Lung (tissue), 12 donors: Measurements from ENCODE around the gene SLC25A45. TPM values are rescaled to one million over a fixed set of nuclear protein-coding genes. Genes with fewer than 3 reads are reported as not detected.

Experiments
- ATAC-seq: fragments of 200-7000 bp; cut with Tn5 transposase; one replicate; pipeline ENCODE4 v1.9.1; 2020; ENCODE audit warnings: moderate number of reproducible peaks; ENCODE audit not compliant: insufficient read depth, low FRiP score
- DNase-seq, 3 donors: peaks; one replicate each; pipeline ENCODE4 v3.0.0-alpha.2; 2013 to 2017
- H3K27ac ChIP-seq, 2 donors: one replicate each; pipeline ENCODE4 v1.5.1; 2013; ENCODE audit warnings: mild to moderate bottlenecking in 2 of 2, moderate library complexity in 2 of 2, control low read depth in 1 of 2, inconsistent platforms in 1 of 2, low read depth in 1 of 2, low read length in 1 of 2
- H3K27me3 ChIP-seq, 3 donors: one replicate each; pipeline ENCODE4 v1.5.1; 2013; ENCODE audit warnings: low read length in 2 of 3; ENCODE audit not compliant: control insufficient read depth in 3 of 3, insufficient read depth in 3 of 3
- H3K36me3 ChIP-seq, 4 donors: one replicate each; pipeline ENCODE4 v1.5.1; 2013; ENCODE audit warnings: low read length in 4 of 4, mild to moderate bottlenecking in 1 of 4, moderate library complexity in 1 of 4; ENCODE audit not compliant: control insufficient read depth in 4 of 4, insufficient read depth in 4 of 4
- H3K4me1 ChIP-seq, 5 donors: one replicate each; pipeline ENCODE4 v1.5.1; 2013; ENCODE audit warnings: low read length in 5 of 5, mild to moderate bottlenecking in 2 of 5, moderate library complexity in 1 of 5; ENCODE audit not compliant: control insufficient read depth in 5 of 5, insufficient read depth in 5 of 5
- H3K4me3 ChIP-seq: one replicate; pipeline ENCODE4 v1.5.1; 2013; ENCODE audit warnings: mild to moderate bottlenecking, control low read depth, moderate library complexity
- H3K9ac ChIP-seq, 2 donors: one replicate each; pipeline ENCODE4 v1.5.1; 2013; ENCODE audit warnings: low read length in 2 of 2, control low read depth in 1 of 2; ENCODE audit not compliant: insufficient read depth in 1 of 2
- H3K9me3 ChIP-seq, 4 donors: one replicate each; pipeline ENCODE4 v1.5.1; 2013; ENCODE audit warnings: low read length in 3 of 4, mild to moderate bottlenecking in 1 of 4, moderate library complexity in 1 of 4; ENCODE audit not compliant: control insufficient read depth in 4 of 4, insufficient read depth in 3 of 4
- CTCF ChIP-seq: IDR thresholded peaks from 2 replicates; pipeline ENCODE4 v1.5.1; 2012; ENCODE audit warnings: mild to moderate bottlenecking; ENCODE audit errors: control extremely low read depth, extremely low read depth
- WGBS, 2 donors: extraction: QIAGEN DNeasy Blood & Tissue Kit; methylation state at CpG; one replicate each; pipeline ENCODE4 v1.1.7; 2013; 5-methylcytosine and 5-hydroxymethylcytosine counted together
- polyA plus RNA-seq, 2 donors: library from polyadenylated mRNA; stranded (reverse); fragments of 200-250 nt; gene quantifications; one replicate each; pipeline ENCODE4 v1.2.1, GENCODE V29; 2013
- total RNA-seq, 2 donors: library from RNA; depleted of rRNA in 1 of 2; stranded (reverse); fragments of >200 nt in 1 of 2; gene quantifications; one replicate each; pipeline ENCODE4 v1.2.1, GENCODE V29; 2014 to 2021
- donor health status: control.
- donor health status: control.
- donor health status: Bipolar disorder and iron deficiency.
- donor health status: healthy.
- donor health status: DM: yes; HTN: yes; CAD: no.

Gene SLC25A45
- total and polyA plus RNA-seq, 4 donors, result 5.5 to 15.6 (median 8.1) TPM

- H3K36me3 ChIP-seq, result peaks cover 0 to 6% (median 0%) of the 10 kb centered on the region in 4 donors
- no peak overlapping the region for H3K9ac ChIP-seq
- H3K27me3 ChIP-seq, result no peaks in the 10 kb centered on the region
- TF ChIP-seq CTCF, result no peak
- DNase-seq (no peak), ATAC-seq (no peak)
- peaks cover 0 to 30% (median 21%) of the 10 kb centered on the region in 5 donors for H3K4me1 ChIP-seq
- H3K4me3 ChIP-seq, result no peak overlapping the region
- H3K27ac ChIP-seq, result peak overlapping the region; percentile 41 to 97
- 64 to 68% methylated on average over 8 of the region's 8 CpGs for WGBS, 2 donors
- no peaks in the 10 kb centered on the region for H3K9me3 ChIP-seq
Measured at GRCh38 chr11:65384301-65384889, 1.9 kb upstream of the SLC25A45 start.

- H3K27me3 ChIP-seq, result no peaks in the 10 kb centered on the region
- peaks cover 0 to 29% (median 14%) of the 10 kb centered on the region in 5 donors for H3K4me1 ChIP-seq
- H3K9ac ChIP-seq, result no peak overlapping the region
- H3K27ac ChIP-seq, result peak overlapping the region; percentile 96 to 97
- DNase-seq, result no peak
- WGBS, 2 donors, result 84 to 89% methylated on average over 6 of the region's 6 CpGs
- ATAC-seq, result no peak
- no peak overlapping the region for H3K4me3 ChIP-seq
- H3K36me3 ChIP-seq, result peaks cover 0 to 2% (median 0%) of the 10 kb centered on the region in 4 donors
- TF ChIP-seq CTCF, result no peak
- no peaks in the 10 kb centered on the region for H3K9me3 ChIP-seq
Measured at GRCh38 chr11:65383778-65384177, 1.3 kb upstream of the SLC25A45 start.

GRCh38 chr11:65382804-65383368, 440 bp upstream of the SLC25A45 start:
- no peaks in the 10 kb centered on the region for H3K27me3 ChIP-seq
- H3K36me3 ChIP-seq, result no peaks in the 10 kb centered on the region
- peak overlapping the region; percentile 96 to 97 for H3K27ac ChIP-seq
- H3K9ac ChIP-seq, result peak overlapping the region; percentile 2 to 51
- ATAC-seq (no peak), DNase-seq (no peak)
- H3K4me1 ChIP-seq, result peaks cover 0 to 29% (median 13%) of the 10 kb centered on the region in 5 donors
- 14 to 15% methylated on average over 12 of the region's 12 CpGs for WGBS, 2 donors
- no peak for TF ChIP-seq CTCF
- H3K9me3 ChIP-seq, result no peaks in the 10 kb centered on the region
- no peak overlapping the region for H3K4me3 ChIP-seq
